ENCODE measurements around the gene SPO11.

- TF ChIP-seq POLR2AphosphoS5 (IDR thresholded peaks at IDR 0.05) (peak in 1 of 2 donors; percentile 6), EP300 (IDR thresholded peaks at IDR 0.05) (no peak), CTCF (IDR thresholded peaks at IDR 0.05) (no peak), POLR2A (IDR thresholded peaks at IDR 0.05) (no peak)
These were observed 61.2 kb downstream of the SPO11 start, which contains the start of gene RBM38 for GRCh38 chr20:57390604-57391438.
